ENCODE data around the gene ACKR1. TPM values are rescaled to one million over a fixed set of nuclear protein-coding genes. Genes with fewer than 3 reads are reported as not detected.

ACKR1 gene
- total RNA-seq, 1 donor from 2014 or later = 10.9 TPM

DNA sequence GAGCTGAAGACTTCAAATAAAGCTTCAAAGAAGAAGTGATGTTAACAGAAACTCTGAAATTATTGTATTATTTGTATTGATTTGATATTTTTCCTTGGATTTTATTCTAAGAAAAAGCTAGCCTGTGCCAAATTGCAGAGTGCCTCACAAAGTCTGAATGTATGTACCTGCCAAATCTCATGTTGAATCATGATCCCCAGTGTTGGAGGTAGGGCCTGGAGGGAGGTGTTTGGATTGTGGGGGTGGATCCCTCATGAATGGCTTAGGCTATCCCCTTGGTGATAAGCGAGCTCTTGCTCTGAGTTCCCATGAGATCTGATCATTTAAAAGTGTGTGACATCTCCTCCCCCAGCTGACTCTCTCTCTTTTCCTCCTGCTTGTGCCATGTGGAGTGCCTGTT lies 43.6 kb downstream of the ACKR1 start:
- intact Hi-C loops (cut with micrococcal nuclease) = no loop called here
- TF ChIP-seq, protein P1, sequence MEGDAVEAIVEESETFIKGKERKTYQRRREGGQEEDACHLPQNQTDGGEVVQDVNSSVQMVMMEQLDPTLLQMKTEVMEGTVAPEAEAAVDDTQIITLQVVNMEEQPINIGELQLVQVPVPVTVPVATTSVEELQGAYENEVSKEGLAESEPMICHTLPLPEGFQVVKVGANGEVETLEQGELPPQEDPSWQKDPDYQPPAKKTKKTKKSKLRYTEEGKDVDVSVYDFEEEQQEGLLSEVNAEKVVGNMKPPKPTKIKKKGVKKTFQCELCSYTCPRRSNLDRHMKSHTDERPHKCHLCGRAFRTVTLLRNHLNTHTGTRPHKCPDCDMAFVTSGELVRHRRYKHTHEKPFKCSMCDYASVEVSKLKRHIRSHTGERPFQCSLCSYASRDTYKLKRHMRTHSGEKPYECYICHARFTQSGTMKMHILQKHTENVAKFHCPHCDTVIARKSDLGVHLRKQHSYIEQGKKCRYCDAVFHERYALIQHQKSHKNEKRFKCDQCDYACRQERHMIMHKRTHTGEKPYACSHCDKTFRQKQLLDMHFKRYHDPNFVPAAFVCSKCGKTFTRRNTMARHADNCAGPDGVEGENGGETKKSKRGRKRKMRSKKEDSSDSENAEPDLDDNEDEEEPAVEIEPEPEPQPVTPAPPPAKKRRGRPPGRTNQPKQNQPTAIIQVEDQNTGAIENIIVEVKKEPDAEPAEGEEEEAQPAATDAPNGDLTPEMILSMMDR (IDR thresholded peaks at IDR 0.05; ENCODE audit: borderline replicate concordance) = no peak
- H3K4me3 ChIP-seq = no peak overlapping the region

DNA sequence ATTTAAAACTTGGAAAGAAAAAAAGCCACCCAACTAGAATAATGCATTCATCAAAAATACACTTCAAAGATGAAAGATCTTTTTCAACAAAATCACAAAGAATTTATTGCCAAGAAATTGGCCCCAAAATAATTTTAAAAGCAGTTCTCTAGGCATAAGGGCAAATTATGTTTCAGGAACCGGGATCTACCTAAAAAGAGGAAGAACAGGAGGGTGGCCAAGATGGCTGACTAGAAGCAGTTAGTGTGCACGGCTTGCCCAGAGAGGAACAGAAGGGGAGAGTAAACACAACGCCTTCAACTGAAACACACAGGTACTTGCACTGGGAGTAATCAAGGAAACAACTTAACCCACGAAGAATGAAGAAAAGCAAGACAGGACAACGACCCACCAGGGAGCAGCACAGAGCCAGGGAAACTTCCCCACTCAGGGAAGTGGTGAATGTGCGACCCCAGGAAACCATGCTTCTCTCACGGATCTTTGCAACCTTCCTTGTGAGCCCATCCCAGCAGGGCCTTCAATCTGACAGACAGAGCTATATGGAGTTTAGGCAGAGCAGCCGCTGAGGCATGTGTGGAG lies 46.1 kb downstream of the ACKR1 start:
- Histone ChIP-seq H3K27me3 (ENCODE audit: low read depth) (no peaks in the 10 kb centered on the region), H3K27ac (replicated peaks) (no peak overlapping the region), H3K9me3 (replicated peaks) (peaks cover 27% of the 10 kb centered on the region), H3K36me3 (no peaks in the 10 kb centered on the region), H3K4me1 (no peaks in the 10 kb centered on the region), H3K4me3 (no peak overlapping the region)
- DNase-seq = no peak
- TF ChIP-seq, protein P1 (IDR thresholded peaks at IDR 0.05; ENCODE audit: borderline replicate concordance) = no peak
- intact Hi-C loops (cut with micrococcal nuclease) = no loop called here

More for the DNA sequence above, 43.6 kb downstream of the ACKR1 start:
- Histone ChIP-seq H3K27me3 (ENCODE audit: low read depth) (no peaks in the 10 kb centered on the region), H3K4me1 (no peaks in the 10 kb centered on the region), H3K36me3 (no peaks in the 10 kb centered on the region), H3K9me3 (replicated peaks) (peaks cover 26% of the 10 kb centered on the region), H3K27ac (replicated peaks) (no peak overlapping the region)
- DNase-seq = no peak

Other genes with a start within 250 kb of the ACKR1 start
- gene IFI16, start 195.0 kb upstream of the ACKR1 start, total RNA-seq = 21.9 TPM
- gene AIM2, start 128.1 kb upstream of the ACKR1 start, total RNA-seq = 0.41 TPM
- 3.7 TPM for gene CADM3, start 33.3 kb upstream of the ACKR1 start, total RNA-seq
- gene FCER1A, start 97.5 kb downstream of the ACKR1 start, total RNA-seq = 0.96 TPM
- not detected for gene OR10J4, start 227.3 kb downstream of the ACKR1 start, total RNA-seq
- gene OR10J1, start 234.8 kb downstream of the ACKR1 start, total RNA-seq = not detected

Data from left ventricle myocardium inferior (tissue), 1 donor.